H9 (cell line): ENCODE data around the gene SENP7. TPM values are rescaled to one million over a fixed set of nuclear protein-coding genes. Genes with fewer than 3 reads are reported as not detected.

Experiments
- DNase-seq: peaks from one replicate; pipeline ENCODE4 v3.0.0-alpha.2; 2017
- H2AFZ ChIP-seq: one replicate; pipeline ENCODE4 v1.6.1; 2013; ENCODE audit warnings: mild to moderate bottlenecking, low read length, control low read depth, moderate library complexity
- H2AK5ac ChIP-seq: 2 replicates; pipeline ENCODE4 v1.6.1; 2013; ENCODE audit warnings: low read length, control low read depth, mixed read lengths; ENCODE audit not compliant: insufficient read length
- H2BK120ac ChIP-seq: one replicate; pipeline ENCODE4 v1.6.1; 2013; ENCODE audit warnings: low read depth, mild to moderate bottlenecking, low read length, control low read depth, inconsistent platforms; ENCODE audit not compliant: poor library complexity, severe bottlenecking
- H2BK12ac ChIP-seq: 2 replicates; pipeline ENCODE4 v1.6.1; 2013; ENCODE audit warnings: low read length, control low read depth, mixed read lengths, low read depth; ENCODE audit not compliant: insufficient read length
- H2BK15ac ChIP-seq: 2 replicates; pipeline ENCODE4 v1.6.1; 2013; ENCODE audit warnings: low read depth, low read length, control low read depth
- H2BK20ac ChIP-seq: one replicate; pipeline ENCODE4 v1.6.1; 2013; ENCODE audit warnings: low read depth, mild to moderate bottlenecking, low read length, control low read depth, inconsistent platforms; ENCODE audit not compliant: poor library complexity, severe bottlenecking
- H2BK5ac ChIP-seq: 2 replicates; pipeline ENCODE4 v1.6.1; 2013; ENCODE audit warnings: low read length, control low read depth, mixed read lengths; ENCODE audit not compliant: insufficient read length
- H3K14ac ChIP-seq: 2 replicates; pipeline ENCODE4 v1.6.1; 2013; ENCODE audit warnings: low read length, control low read depth; ENCODE audit not compliant: insufficient read depth
- H3K18ac ChIP-seq: 2 replicates; pipeline ENCODE4 v1.6.1; 2013; ENCODE audit warnings: low read depth, mild to moderate bottlenecking, mixed read lengths, low read length, control low read depth; ENCODE audit not compliant: insufficient read length
- H3K23ac ChIP-seq: 2 replicates; pipeline ENCODE4 v1.6.1; 2013; ENCODE audit warnings: low read length, control low read depth, mixed read lengths, low read depth; ENCODE audit not compliant: insufficient read length
- H3K23me2 ChIP-seq: 2 replicates; pipeline ENCODE4 v1.6.1; 2013; ENCODE audit warnings: low read depth, mild to moderate bottlenecking, mixed read lengths, low read length, control low read depth; ENCODE audit not compliant: insufficient read length, poor library complexity, severe bottlenecking
- H3K27ac ChIP-seq: 2 replicates; pipeline ENCODE4 v1.5.1; 2013; ENCODE audit warnings: low read length, control low read depth, mixed read lengths, low read depth; ENCODE audit not compliant: insufficient read length
- H3K27me3 ChIP-seq: 2 replicates; pipeline ENCODE4 v1.6.1; 2013; ENCODE audit warnings: low read length, control low read depth, inconsistent platforms; ENCODE audit not compliant: insufficient read depth
- H3K4ac ChIP-seq: 2 replicates; pipeline ENCODE4 v1.6.1; 2013; ENCODE audit warnings: low read depth, mild to moderate bottlenecking, control low read depth, inconsistent platforms, low read length, moderate library complexity
- H3K4me1 ChIP-seq: 2 replicates; pipeline ENCODE4 v1.6.1; 2013; ENCODE audit warnings: low read length, control low read depth, inconsistent platforms; ENCODE audit not compliant: insufficient read depth
- H3K4me2 ChIP-seq: 2 replicates; pipeline ENCODE4 v1.6.1; 2013; ENCODE audit warnings: low read length, control low read depth, mixed read lengths; ENCODE audit not compliant: insufficient read length, insufficient read depth
- H3K56ac ChIP-seq: 2 replicates; pipeline ENCODE4 v1.6.1; 2013; ENCODE audit warnings: low read depth, mild to moderate bottlenecking, mixed read lengths, low read length, control low read depth; ENCODE audit not compliant: insufficient read length
- H3K79me1 ChIP-seq: 2 replicates; pipeline ENCODE4 v1.6.1; 2013; ENCODE audit warnings: low read depth, mild to moderate bottlenecking, moderate library complexity, low read length, control low read depth, inconsistent platforms; ENCODE audit not compliant: insufficient read depth, poor library complexity, severe bottlenecking
- H3K79me2 ChIP-seq: 2 replicates; pipeline ENCODE4 v1.6.1; 2013; ENCODE audit warnings: low read length, control low read depth, inconsistent platforms; ENCODE audit not compliant: insufficient read depth
- H3K9ac ChIP-seq: 2 replicates; pipeline ENCODE4 v1.6.1; 2013; ENCODE audit warnings: low read length, control low read depth, mixed read lengths; ENCODE audit not compliant: insufficient read length; ENCODE audit errors: extremely low read depth
- H3K9me3 ChIP-seq: one replicate; pipeline ENCODE4 v1.6.1; 2013; ENCODE audit warnings: low read depth, low read length, inconsistent platforms; ENCODE audit not compliant: control insufficient read depth
- H3T11ph ChIP-seq: one replicate; pipeline ENCODE4 v1.6.1; 2013; ENCODE audit warnings: mild to moderate bottlenecking, low read length, control low read depth, inconsistent platforms
- H4K20me1 ChIP-seq: one replicate; pipeline ENCODE4 v1.6.1; 2013; ENCODE audit not compliant: control insufficient read depth, insufficient read length, insufficient read depth
- H4K5ac ChIP-seq: 2 replicates; pipeline ENCODE4 v1.6.1; 2013; ENCODE audit warnings: low read depth, mild to moderate bottlenecking, mixed read lengths, low read length, control low read depth; ENCODE audit not compliant: insufficient read length
- H4K8ac ChIP-seq: replicated peaks from 2 replicates; pipeline ENCODE4 v1.6.1; 2013; ENCODE audit warnings: low read length, control low read depth, mixed read lengths, low read depth; ENCODE audit not compliant: insufficient read length
- H4K91ac ChIP-seq: 2 replicates; pipeline ENCODE4 v1.6.1; 2013; ENCODE audit warnings: low read depth, mild to moderate bottlenecking, moderate library complexity, mixed read lengths, low read length, control low read depth; ENCODE audit not compliant: insufficient read length
- H3K27ac Mint-ChIP-seq, 3 experiments: 2 replicates in 2 of 3; 3 replicates in 1 of 3; pipeline ENCODE4 v1.8.0; 2020 to 2021; ENCODE audit warnings: mixed read lengths in 3 of 3, mild to moderate bottlenecking in 1 of 3, moderate library complexity in 1 of 3
- H3K27me3 Mint-ChIP-seq: 2 replicates; pipeline ENCODE4 v1.8.0; 2021; ENCODE audit warnings: low read depth, mild to moderate bottlenecking, moderate library complexity, mixed read lengths
- H3K36me3 Mint-ChIP-seq, 3 experiments: 2 replicates in 2 of 3; 3 replicates in 1 of 3; pipeline ENCODE4 v1.8.0; 2020 to 2021; ENCODE audit warnings: low read depth in 3 of 3, mixed read lengths in 3 of 3; ENCODE audit not compliant: insufficient read depth in 1 of 3
- H3K4me1 Mint-ChIP-seq, 2 experiments: 2 replicates each; pipeline ENCODE4 v1.8.0; 2020; ENCODE audit warnings: mixed read lengths in 2 of 2
- H3K4me3 Mint-ChIP-seq, 2 experiments: 2 replicates in 1 of 2; 3 replicates in 1 of 2; pipeline ENCODE4 v1.8.0; 2020 to 2021; ENCODE audit warnings: mild to moderate bottlenecking in 2 of 2, mixed read lengths in 2 of 2, moderate library complexity in 1 of 2
- H3K9me3 Mint-ChIP-seq, 2 experiments: 2 replicates in 1 of 2; 3 replicates in 1 of 2; pipeline ENCODE4 v1.8.0; 2020; ENCODE audit warnings: mild to moderate bottlenecking in 2 of 2, mixed read lengths in 2 of 2, moderate library complexity in 1 of 2
- WGBS: extraction: QIAGEN DNeasy Blood & Tissue Kit; methylation state at CpG from one replicate; pipeline ENCODE4 v1.1.7; 2013; ENCODE audit warnings: missing lambda C conversion rate, low lambda C conversion rate, mixed read lengths; ENCODE audit not compliant: insufficient read length; ENCODE audit errors: extremely low coverage; 5-methylcytosine and 5-hydroxymethylcytosine counted together
- total RNA-seq: library from RNA; stranded (reverse); gene quantifications from 2 replicates; pipeline ENCODE4 v1.2.1, GENCODE V29; 2021
- TF ChIP-seq, protein P1 (sequence below): fragments of 200-600 bp; sonication (generic); conservative IDR thresholded peaks from 3 replicates; pipeline ENCODE4 v1.8.0; 2021; ENCODE audit warnings: antibody characterized with exemption, mild to moderate bottlenecking

Gene SENP7
- total RNA-seq, 1 experiment from 2014 or later = 8.4 TPM

DNA sequence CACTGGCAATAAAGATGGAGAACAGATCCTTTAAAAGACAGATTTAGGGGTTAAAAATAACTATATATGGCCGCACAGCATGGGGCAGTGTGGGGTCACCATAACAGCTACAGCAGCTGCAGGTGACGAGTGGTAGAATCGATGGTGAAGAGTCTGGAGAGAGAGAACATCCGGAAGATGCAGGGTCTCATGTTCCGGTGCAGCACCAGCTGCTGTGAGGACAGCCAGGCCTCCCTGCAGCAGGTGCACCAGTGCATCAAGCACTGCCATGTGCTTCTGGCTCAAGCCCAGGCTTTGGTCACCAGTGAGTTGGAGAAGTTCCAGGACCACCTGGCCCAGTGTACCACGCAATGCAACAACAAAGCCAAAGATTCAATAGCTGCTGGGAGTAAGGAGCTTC is 98.9 kb downstream of the SENP7 start:
- Histone ChIP-seq H3K4me2 (no peak overlapping the region), H2AFZ (no peak overlapping the region), H3K9ac (no peak overlapping the region), H3K23me2 (no peaks in the 10 kb centered on the region), H3K23ac (no peak overlapping the region), H3K27ac (no peak overlapping the region), H2BK15ac (no peak overlapping the region), H2BK20ac (no peak overlapping the region), H3K18ac (no peak overlapping the region), H3K56ac (no peak overlapping the region), H2BK120ac (no peak overlapping the region), H3K27me3 (no peaks in the 10 kb centered on the region), H4K20me1 (no peaks in the 10 kb centered on the region), H3K9me3 (no peaks in the 10 kb centered on the region), H3K14ac (no peak overlapping the region), H4K5ac (no peak overlapping the region), H3K79me2 (no peaks in the 10 kb centered on the region), H3K4ac (no peak overlapping the region), H4K91ac (no peak overlapping the region), H2BK5ac (no peak overlapping the region), H4K8ac (no peak overlapping the region), H3T11ph (no peak overlapping the region), H3K79me1 (no peaks in the 10 kb centered on the region), H2BK12ac (no peak overlapping the region), H2AK5ac (no peak overlapping the region), H3K4me1 (no peaks in the 10 kb centered on the region)
- H3K4me3 Mint-ChIP-seq = no peak overlapping the region
- H3K9me3 Mint-ChIP-seq = peaks cover under 1 to 2% of the 10 kb centered on the region in 2 experiments; a peak in 2 of 5 replicates
- H3K27ac Mint-ChIP-seq = peak overlapping the region in 1 of 3 experiments; percentile 73; a peak in 2 of 7 replicates
- peaks cover 11% of the 10 kb centered on the region in 2 experiments for H3K4me1 Mint-ChIP-seq
- peaks cover 2 to 4% (median 4%) of the 10 kb centered on the region in 3 experiments; a peak in 4 of 7 replicates for H3K36me3 Mint-ChIP-seq
- TF ChIP-seq, protein P1, sequence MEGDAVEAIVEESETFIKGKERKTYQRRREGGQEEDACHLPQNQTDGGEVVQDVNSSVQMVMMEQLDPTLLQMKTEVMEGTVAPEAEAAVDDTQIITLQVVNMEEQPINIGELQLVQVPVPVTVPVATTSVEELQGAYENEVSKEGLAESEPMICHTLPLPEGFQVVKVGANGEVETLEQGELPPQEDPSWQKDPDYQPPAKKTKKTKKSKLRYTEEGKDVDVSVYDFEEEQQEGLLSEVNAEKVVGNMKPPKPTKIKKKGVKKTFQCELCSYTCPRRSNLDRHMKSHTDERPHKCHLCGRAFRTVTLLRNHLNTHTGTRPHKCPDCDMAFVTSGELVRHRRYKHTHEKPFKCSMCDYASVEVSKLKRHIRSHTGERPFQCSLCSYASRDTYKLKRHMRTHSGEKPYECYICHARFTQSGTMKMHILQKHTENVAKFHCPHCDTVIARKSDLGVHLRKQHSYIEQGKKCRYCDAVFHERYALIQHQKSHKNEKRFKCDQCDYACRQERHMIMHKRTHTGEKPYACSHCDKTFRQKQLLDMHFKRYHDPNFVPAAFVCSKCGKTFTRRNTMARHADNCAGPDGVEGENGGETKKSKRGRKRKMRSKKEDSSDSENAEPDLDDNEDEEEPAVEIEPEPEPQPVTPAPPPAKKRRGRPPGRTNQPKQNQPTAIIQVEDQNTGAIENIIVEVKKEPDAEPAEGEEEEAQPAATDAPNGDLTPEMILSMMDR = no peak
- H3K27me3 Mint-ChIP-seq = no peaks in the 10 kb centered on the region
- WGBS = no CpG with 5 or more reads among the region's 6 CpGs
- no peak for DNase-seq
